Aorta (tissue), 5 donors: ENCODE data around the gene CAMK2D. TPM values are rescaled to one million over a fixed set of nuclear protein-coding genes. Genes with fewer than 3 reads are reported as not detected.

Source experiments
- ATAC-seq: fragments of 200-7000 bp; cut with Tn5 transposase; one replicate; pipeline ENCODE4 v1.9.1; 2022; ENCODE audit warnings: moderate library complexity; ENCODE audit not compliant: low FRiP score
- DNase-seq, 2 donors: peaks; one replicate each; pipeline ENCODE4 v3.0.0-alpha.2; 2020
- H3K27ac ChIP-seq, 2 donors: one replicate each; pipeline ENCODE4 v1.5.1; 2013; ENCODE audit warnings: low read length in 2 of 2, mild to moderate bottlenecking in 2 of 2, moderate library complexity in 2 of 2, control low read depth in 1 of 2, inconsistent platforms in 1 of 2, low read depth in 1 of 2
- H3K27me3 ChIP-seq, 2 donors: one replicate each; pipeline ENCODE4 v1.6.1; 2013; ENCODE audit warnings: control low read depth in 1 of 2, low read length in 1 of 2, mild to moderate bottlenecking in 1 of 2, moderate library complexity in 1 of 2; ENCODE audit not compliant: insufficient read depth in 2 of 2, control insufficient read depth in 1 of 2
- H3K36me3 ChIP-seq, 2 donors: one replicate each; pipeline ENCODE4 v1.6.1; 2013; ENCODE audit warnings: control low read depth in 1 of 2, low read length in 1 of 2, mild to moderate bottlenecking in 1 of 2; ENCODE audit not compliant: insufficient read depth in 2 of 2, control insufficient read depth in 1 of 2
- H3K4me1 ChIP-seq, 2 donors: one replicate each; pipeline ENCODE4 v1.6.1; 2013; ENCODE audit warnings: low read length in 2 of 2, control low read depth in 1 of 2, mild to moderate bottlenecking in 1 of 2, moderate library complexity in 1 of 2; ENCODE audit not compliant: insufficient read depth in 2 of 2, control insufficient read depth in 1 of 2
- H3K4me3 ChIP-seq, 2 donors: one replicate each; pipeline ENCODE4 v1.5.1; 2013; ENCODE audit warnings: low read length in 2 of 2, control low read depth in 1 of 2, mild to moderate bottlenecking in 1 of 2
- H3K9me3 ChIP-seq: one replicate; pipeline ENCODE4 v1.6.1; 2013; ENCODE audit warnings: mild to moderate bottlenecking, low read length; ENCODE audit not compliant: control insufficient read depth
- WGBS, 2 donors: extraction: QIAGEN DNeasy Blood & Tissue Kit; methylation state at CpG; one replicate each; pipeline ENCODE4 v1.1.7; 2013; 5-methylcytosine and 5-hydroxymethylcytosine counted together
- intact Hi-C, 2 donors: fragments of 100-400 bp; cut with DNase I; formaldehyde crosslinking; loops; one replicate each; pipeline versions ENCODE4 v1.14.2 to v1.15.0; 2022
- polyA plus RNA-seq, 2 donors: library from polyadenylated mRNA; stranded (reverse); fragments of 200-250 nt; gene quantifications; one replicate each; pipeline ENCODE4 v1.2.3, GENCODE V29; 2013
- total RNA-seq, 2 donors: library from RNA; stranded (reverse); fragmentation: NEBNext Ultra II Directional; extraction: Animal tissue kit (Norgen Biotek cat#: 25700); gene quantifications; one replicate each; pipeline ENCODE4 v1.2.1, GENCODE V29; 2021
- donor health status: healthy with polysubstance abuse.
- donor health status: Bipolar disorder and iron deficiency.
- donor health status: DM: no; HTN: no; CAD: no.
- donor health status: DM: no; HTN: no; CAD: no.
- donor health status: DM: yes; HTN: yes; CAD: no.

Gene CAMK2D
- total and polyA plus RNA-seq, 4 donors: 18.7 to 71.8 (median 37.7) TPM

GRCh38 chr4:113760795-113761619 lies 531 bp downstream of the CAMK2D start:
- Histone ChIP-seq H3K4me3 (peak overlapping the region; percentile 51 to 77), H3K9me3 (no peaks in the 10 kb centered on the region), H3K27ac (peak overlapping the region; percentile 64 to 90), H3K4me1 (no peaks in the 10 kb centered on the region), H3K36me3 (no peaks in the 10 kb centered on the region), H3K27me3 (no peaks in the 10 kb centered on the region)
- WGBS, 2 donors: 0 to 1% methylated on average over 44 to 64 of the region's 64 CpGs
- intact Hi-C loops: loop anchor here (1.0 to 10.0 kb wide), 6 partner anchors 79 to 369 kb away; partner anchors contain the start of gene ARSJ (in 1 of the 2)
- DNase-seq: peak; percentile 91 to 94
- peak; percentile 82 for ATAC-seq

GRCh38 chr4:113760094-113760794 lies 1.3 kb downstream of the CAMK2D start:
- no peaks in the 10 kb centered on the region for H3K36me3 ChIP-seq
- WGBS, 2 donors: 0% methylated on average over 22 of the region's 22 CpGs
- H3K4me1 ChIP-seq: no peaks in the 10 kb centered on the region
- H3K27me3 ChIP-seq: no peaks in the 10 kb centered on the region
- H3K9me3 ChIP-seq: no peaks in the 10 kb centered on the region
- intact Hi-C loops: loop anchor here (2.0 to 10.0 kb wide), 5 partner anchors 78 to 368 kb away; partner anchors contain the start of gene ARSJ (in 1 of the 2)
- peak in 1 of 2 donors; percentile 59 for DNase-seq
- peak overlapping the region; percentile 64 to 90 for H3K27ac ChIP-seq
- no peak for ATAC-seq
- peak overlapping the region; percentile 51 to 77 for H3K4me3 ChIP-seq

- H3K27ac ChIP-seq: no peak overlapping the region
- ATAC-seq: no peak
- no peaks in the 10 kb centered on the region for H3K36me3 ChIP-seq
- no peaks in the 10 kb centered on the region for H3K27me3 ChIP-seq
- no peaks in the 10 kb centered on the region for H3K4me1 ChIP-seq
- no peaks in the 10 kb centered on the region for H3K9me3 ChIP-seq
- WGBS, 2 donors: 0 to 4% methylated on average over 4 of the region's 4 CpGs
- no peak for DNase-seq
- peak overlapping the region; percentile 51 to 77 for H3K4me3 ChIP-seq
- intact Hi-C loops: loop anchor here (2.0 to 10.0 kb wide), 7 partner anchors 77 to 367 kb away; partner anchors contain the start of gene ARSJ (in 1 of the 2)
These were observed 1.8 kb downstream of the CAMK2D start for GRCh38 chr4:113759696-113760093.

- Histone ChIP-seq H3K4me3 (no peak overlapping the region), H3K27ac (no peak overlapping the region), H3K27me3 (no peaks in the 10 kb centered on the region), H3K4me1 (no peaks in the 10 kb centered on the region), H3K36me3 (no peaks in the 10 kb centered on the region), H3K9me3 (no peaks in the 10 kb centered on the region)
- no peak for ATAC-seq
- no peak for DNase-seq
- 22 to 24% methylated on average over 6 of the region's 6 CpGs for WGBS, 2 donors
- intact Hi-C loops: loop anchor here in 1 of 2 donors (5.0 to 10.0 kb wide), 2 partner anchors 211 to 294 kb away; no protein-coding TSS in a partner anchor
These were observed 3.2 kb downstream of the CAMK2D start for GRCh38 chr4:113758372-113758771.

- Histone ChIP-seq H3K27ac (no peak overlapping the region), H3K4me1 (no peaks in the 10 kb centered on the region), H3K36me3 (no peaks in the 10 kb centered on the region), H3K4me3 (no peak overlapping the region), H3K9me3 (no peaks in the 10 kb centered on the region), H3K27me3 (no peaks in the 10 kb centered on the region)
- 70 to 73% methylated on average over 3 of the region's 3 CpGs for WGBS, 2 donors
- DNase-seq (no peak), ATAC-seq (no peak)
- intact Hi-C loops: loop anchor here in 1 of 2 donors (5.0 to 10.0 kb wide), 2 partner anchors 210 to 293 kb away; no protein-coding TSS in a partner anchor
These were observed 4.1 kb downstream of the CAMK2D start for GRCh38 chr4:113757486-113757885.

- 5 to 13% methylated on average over 1 of the region's 1 CpG for WGBS, 2 donors
- Histone ChIP-seq H3K9me3 (no peaks in the 10 kb centered on the region), H3K36me3 (no peaks in the 10 kb centered on the region), H3K4me3 (no peak overlapping the region), H3K27me3 (no peaks in the 10 kb centered on the region), H3K27ac (no peak overlapping the region), H3K4me1 (no peaks in the 10 kb centered on the region)
- ATAC-seq (no peak), DNase-seq (no peak)
- intact Hi-C loops: loop anchor here in 1 of 2 donors (5.0 to 10.0 kb wide), 2 partner anchors 209 to 291 kb away; no protein-coding TSS in a partner anchor
These were observed 5.5 kb downstream of the CAMK2D start for GRCh38 chr4:113756005-113756410.

GRCh38 chr4:113750734-113751133 lies 10.8 kb downstream of the CAMK2D start:
- H3K4me3 ChIP-seq: no peak overlapping the region
- H3K27ac ChIP-seq: no peak overlapping the region
- H3K27me3 ChIP-seq: no peaks in the 10 kb centered on the region
- H3K36me3 ChIP-seq: no peaks in the 10 kb centered on the region
- intact Hi-C loops: loop anchor here in 1 of 2 donors (10.0 kb wide), 1 partner anchor 286 kb away; no protein-coding TSS in a partner anchor
- DNase-seq (no peak), ATAC-seq (no peak)
- H3K4me1 ChIP-seq: no peaks in the 10 kb centered on the region
- no peaks in the 10 kb centered on the region for H3K9me3 ChIP-seq
- 96 to 100% methylated on average over 1 of the region's 1 CpG for WGBS, 2 donors

- intact Hi-C loops: loop anchor here in 1 of 2 donors (10.0 kb wide), 1 partner anchor 285 kb away; no protein-coding TSS in a partner anchor
- Histone ChIP-seq H3K4me3 (no peak overlapping the region), H3K27ac (no peak overlapping the region), H3K4me1 (no peaks in the 10 kb centered on the region), H3K9me3 (no peaks in the 10 kb centered on the region), H3K36me3 (no peaks in the 10 kb centered on the region), H3K27me3 (no peaks in the 10 kb centered on the region)
- no peak for ATAC-seq
- no peak for DNase-seq
- WGBS, 2 donors: 88 to 95% methylated on average over 4 of the region's 4 CpGs
These were observed 11.2 kb downstream of the CAMK2D start for GRCh38 chr4:113750296-113750695.
